ENCODE results near the gene ZNF821. TPM values are rescaled to one million over a fixed set of nuclear protein-coding genes. Genes with fewer than 3 reads are reported as not detected.
A peak's percentile ranks its signal among the peaks of the same experiment; 100 is the strongest.

Gene ZNF821
- total and polyA plus RNA-seq, 10 of the 15 experiments (the other 5 are each of a cell fraction or from before 2014, with no cell fraction given) = 0.82 to 9.9 (median 6.8) TPM

DNA sequence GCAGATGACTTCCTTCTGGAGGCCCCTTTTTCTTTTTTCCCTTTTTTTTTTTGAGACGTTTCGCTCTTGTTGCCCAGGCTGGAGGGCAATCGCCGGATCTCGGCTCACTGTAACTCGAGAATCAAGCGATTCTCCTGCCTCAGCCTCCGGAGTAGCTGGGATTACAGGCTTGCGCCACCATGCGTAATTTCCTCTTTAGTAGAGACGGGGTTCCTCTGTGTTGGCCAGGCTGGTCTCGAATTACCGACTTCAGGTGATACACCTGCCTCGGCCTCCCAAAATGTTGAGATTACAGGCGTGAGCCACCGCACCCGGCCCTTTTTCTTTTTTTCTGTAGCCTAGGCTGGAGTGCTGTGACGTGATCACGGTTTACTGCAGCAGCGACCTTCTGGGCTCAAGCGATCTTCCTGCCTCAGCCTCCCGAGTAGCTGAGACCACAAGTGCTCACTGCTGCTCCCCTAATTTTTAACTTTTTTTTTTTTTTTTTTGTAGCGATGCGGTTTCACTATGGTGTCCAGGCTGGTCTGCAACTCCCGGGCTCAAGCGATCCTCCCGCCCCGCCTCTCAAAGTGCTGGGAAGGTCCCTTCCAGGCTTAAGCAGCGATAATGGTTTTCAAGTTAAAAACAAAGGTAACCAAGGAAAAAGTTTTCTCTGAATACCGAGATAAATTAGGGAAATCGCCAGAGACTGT, 10.4 kb upstream of the ZNF821 start (continued):
- no peak for TF ChIP-seq STAT3 (IDR thresholded peaks at IDR 0.05; ENCODE audit: low read depth, low read length)

GRCh38 chr16:71893888-71894228, 9.9 kb upstream of the ZNF821 start:
- Histone ChIP-seq H3K36me3 (ENCODE audit: control insufficient read depth in 2 of 2, insufficient read depth in 2 of 2, low read length in 1 of 2) (no peaks in the 10 kb centered on the region), H3K4me1 (ENCODE audit: control insufficient read depth, insufficient read depth, low read length) (no peaks in the 10 kb centered on the region), H3K4me2 (ENCODE audit: control insufficient read depth, insufficient read depth) (peak overlapping the region; percentile 56), H3K79me2 (ENCODE audit: control insufficient read depth, insufficient read depth, low read length) (peaks cover 41% of the 10 kb centered on the region), H3K9me3 (replicated peaks; ENCODE audit: control insufficient read depth, insufficient read depth, low read length) (no peaks in the 10 kb centered on the region), H2AFZ (ENCODE audit: control insufficient read depth, low read depth, low read length) (peak overlapping the region; percentile 79), H3K9ac (ENCODE audit: control insufficient read depth, insufficient read depth, low read length) (peak overlapping the region; percentile 99), H4K20me1 (ENCODE audit: control insufficient read depth, insufficient read depth) (no peaks in the 10 kb centered on the region), H3K27ac (ENCODE audit: control insufficient read depth, insufficient read depth) (peak overlapping the region; percentile 98), H3K4me3 (peak overlapping the region; percentile 91), H3K27me3 (replicated peaks in 1 of 2; ENCODE audit: control insufficient read depth in 2 of 2, insufficient read depth in 2 of 2, low read length in 1 of 2) (no peaks in the 10 kb centered on the region)
- WGBS (ENCODE audit: insufficient coverage, insufficient replicate concordance, low lambda C conversion rate, missing lambda C conversion rate) = 36% methylated on average over 7 of the region's 7 CpGs
- RAD21 ChIA-PET (ENCODE audit: unreplicated experiment) = interaction anchor here (0.7 to 3.1 kb wide), 11 partner anchors 8 to 223 kb away, joined by 3 to 14 read pairs (median 3); no protein-coding TSS in a partner anchor
- ATAC-seq (no peak), DNase-seq (ENCODE audit: low read depth, low spot score) (no peak), FAIRE-seq (peak; percentile 65)
- intact Hi-C loops (cut with micrococcal nuclease; ENCODE audit: unreplicated experiment) (loop anchor here (2.0 to 10.0 kb wide), 4 partner anchors 49 to 201 kb away; partner anchors contain the start of genes AP1G1, ATXN1L, DHX38 and TXNL4B), in situ Hi-C loops (cut with MboI) (no loop called here)
- no TSS peak for BruUV-seq (replicated peaks)
- POLR2A ChIA-PET = interaction anchor here (0.6 to 4.5 kb wide), 8 partner anchors 10 to 328 kb away, joined by 3 to 34 read pairs (median 4); partner anchors contain the start of gene ZNF821
- SMC1A ChIA-PET (ENCODE audit: uncharacterized antibody, unreplicated experiment) = interaction anchor here (0.6 to 2.1 kb wide), 9 partner anchors 8 to 242 kb away, joined by 3 to 15 read pairs (median 3); no protein-coding TSS in a partner anchor
- CTCF ChIA-PET = interaction anchor here (0.6 to 5.4 kb wide), 11 partner anchors 11 to 274 kb away, joined by 3 to 38 read pairs (median 3); partner anchors contain the start of gene ZNF821
- no peak for TF ChIP-seq STAT3 (IDR thresholded peaks at IDR 0.05; ENCODE audit: low read depth, low read length)
- TF ChIP-seq CBX5 (IDR thresholded peaks at IDR 0.05; ENCODE audit: low read depth) = no peak
- TF ChIP-seq ZBTB40 (IDR thresholded peaks at IDR 0.05; ENCODE audit: borderline replicate concordance) = no peak
- no peak for TF ChIP-seq PAX8 (IDR thresholded peaks at IDR 0.05)
- no peak for TF ChIP-seq CUX1 (IDR thresholded peaks at IDR 0.05; ENCODE audit: insufficient replicate concordance, low read depth, low read length)
- no peak for TF ChIP-seq RFX5 (IDR thresholded peaks at IDR 0.05; ENCODE audit: low read depth, low read length)
- TF ChIP-seq SP1 (IDR thresholded peaks at IDR 0.05; ENCODE audit: low read depth, low read length) = no peak
- TF ChIP-seq STAT1 (conservative IDR thresholded peaks at IDR 0.05) = no peak
- no peak for TF ChIP-seq IRF4 (IDR thresholded peaks at IDR 0.05; ENCODE audit: low read depth, low read length)
- TF ChIP-seq RELA (IDR thresholded peaks at IDR 0.05; ENCODE audit: borderline replicate concordance, partially characterized antibody) = no peak
- no peak for TF ChIP-seq CHD4 (IDR thresholded peaks at IDR 0.05)
- TF ChIP-seq NRF1 (conservative IDR thresholded peaks at IDR 0.05; ENCODE audit: low read depth, low read length) = no peak
- no peak for TF ChIP-seq NFIC (IDR thresholded peaks at IDR 0.05; ENCODE audit: low read depth, low read length)

Measured in GM12878 (cell line).